Smooth muscle cell (in vitro differentiated cells): ENCODE measurements around the gene ERBB4. TPM values are rescaled to one million over a fixed set of nuclear protein-coding genes. Genes with fewer than 3 reads are reported as not detected.

ENCODE experiments used
- DNase-seq: peaks from one replicate; lab custom pipeline; 2025; ENCODE audit not compliant: unreplicated experiment; lab: John Stamatoyannopoulos, UW
- H2AFZ ChIP-seq: fragments of 200-600 bp; sonication (generic); 2 replicates; pipeline ENCODE4 v1.6.0; 2016; ENCODE audit warnings: antibody characterized with exemption, low read depth, mild to moderate bottlenecking
- H3F3A ChIP-seq: fragments of 200-600 bp; sonication (generic); 2 replicates; pipeline ENCODE4 v1.6.0; 2017; ENCODE audit warnings: antibody characterized with exemption, low read depth
- H3K27ac ChIP-seq: fragments of 200-600 bp; sonication (generic); 2 replicates; pipeline ENCODE4 v1.5.1; 2016; ENCODE audit warnings: low read depth, mild to moderate bottlenecking
- H3K27me3 ChIP-seq: fragments of 200-600 bp; sonication (generic); 2 replicates; pipeline ENCODE4 v1.6.1; 2016; ENCODE audit warnings: low read depth, mild to moderate bottlenecking
- H3K36me3 ChIP-seq: fragments of 200-600 bp; sonication (generic); 2 replicates; pipeline ENCODE4 v1.5.1; 2016; ENCODE audit warnings: low read depth
- H3K4me1 ChIP-seq: fragments of 200-600 bp; sonication (generic); 2 replicates; pipeline ENCODE4 v1.5.1; 2016; ENCODE audit warnings: low read depth
- H3K4me2 ChIP-seq: fragments of 200-600 bp; sonication (generic); 2 replicates; pipeline ENCODE4 v1.6.0; 2016; ENCODE audit warnings: mild to moderate bottlenecking
- H3K4me3 ChIP-seq: fragments of 200-600 bp; sonication (generic); 2 replicates; pipeline ENCODE4 v1.5.1; 2016; ENCODE audit warnings: mild to moderate bottlenecking
- H3K79me2 ChIP-seq: fragments of 200-600 bp; sonication (generic); 2 replicates; pipeline ENCODE4 v1.6.0; 2016; ENCODE audit warnings: low read depth, mild to moderate bottlenecking
- H3K9ac ChIP-seq: fragments of 200-600 bp; sonication (generic); 2 replicates; pipeline ENCODE4 v1.6.0; 2016; ENCODE audit warnings: low read depth
- H3K9me3 ChIP-seq: fragments of 200-600 bp; sonication (generic); replicated peaks from 2 replicates; pipeline ENCODE4 v1.5.1; 2016; ENCODE audit warnings: low read depth
- H4K20me1 ChIP-seq: fragments of 200-600 bp; sonication (generic); 2 replicates; pipeline ENCODE4 v1.6.0; 2016; ENCODE audit warnings: low read depth
- CTCF ChIP-seq: fragments of 200-600 bp; sonication (generic); IDR thresholded peaks from 2 replicates; pipeline ENCODE4 v1.5.1; 2017; ENCODE audit warnings: borderline replicate concordance, mild to moderate bottlenecking, antibody characterized with exemption; ENCODE audit not compliant: insufficient read depth, poor library complexity, severe bottlenecking
- WGBS: methylation state at CpG from one replicate; pipeline ENCODE4 v1.1.7; 2016; ENCODE audit warnings: low lambda C conversion rate; 5-methylcytosine and 5-hydroxymethylcytosine counted together
- polyA plus RNA-seq: library from polyadenylated mRNA; unstranded; fragments of >200 nt; fragmentation: Nextera tagmentation; extraction: Ambion mirVana; gene quantifications from 2 replicates; pipeline ENCODE4 v1.2.1, GENCODE V29; 2016
- total RNA-seq: library from RNA; depleted of rRNA; stranded (reverse); fragments of >200 nt; gene quantifications from 2 replicates; pipeline ENCODE4 v1.2.3, GENCODE V29; 2014

The ERBB4 gene
- total and polyA plus RNA-seq, 2 experiments from 2014 or later: 0.67 TPM; not detected in 1

- H3K79me2 ChIP-seq: no peaks in the 10 kb centered on the region
- no peaks in the 10 kb centered on the region for H3K9me3 ChIP-seq
- H3K27me3 ChIP-seq: no peaks in the 10 kb centered on the region
- no peak for DNase-seq
- H3K9ac ChIP-seq: no peak overlapping the region
- H2AFZ ChIP-seq: no peak overlapping the region
- H4K20me1 ChIP-seq: no peaks in the 10 kb centered on the region
- WGBS: 64% methylated on average over 1 of the region's 1 CpG
- H3K36me3 ChIP-seq: no peaks in the 10 kb centered on the region
- TF ChIP-seq CTCF: no peak
- H3K4me2 ChIP-seq: no peak overlapping the region
- H3K27ac ChIP-seq: no peak overlapping the region
- H3K4me1 ChIP-seq: no peaks in the 10 kb centered on the region
- no peak overlapping the region for H3K4me3 ChIP-seq
- H3F3A ChIP-seq: no peaks in the 10 kb centered on the region
These were observed 325.4 kb downstream of the ERBB4 start for GRCh38 chr2:212213191-212213590.

GRCh38 chr2:212208467-212208866, 330.1 kb downstream of the ERBB4 start:
- no peak for DNase-seq
- no peaks in the 10 kb centered on the region for H3K27me3 ChIP-seq
- H3K36me3 ChIP-seq: no peaks in the 10 kb centered on the region
- H2AFZ ChIP-seq: no peak overlapping the region
- H3K9me3 ChIP-seq: no peaks in the 10 kb centered on the region
- no peak overlapping the region for H3K27ac ChIP-seq
- TF ChIP-seq CTCF: no peak
- H3F3A ChIP-seq: no peaks in the 10 kb centered on the region
- H4K20me1 ChIP-seq: no peaks in the 10 kb centered on the region
- 72% methylated on average over 1 of the region's 1 CpG for WGBS
- H3K4me3 ChIP-seq: no peak overlapping the region
- H3K9ac ChIP-seq: no peak overlapping the region
- H3K4me2 ChIP-seq: no peak overlapping the region
- H3K79me2 ChIP-seq: no peaks in the 10 kb centered on the region
- H3K4me1 ChIP-seq: no peaks in the 10 kb centered on the region

DNA sequence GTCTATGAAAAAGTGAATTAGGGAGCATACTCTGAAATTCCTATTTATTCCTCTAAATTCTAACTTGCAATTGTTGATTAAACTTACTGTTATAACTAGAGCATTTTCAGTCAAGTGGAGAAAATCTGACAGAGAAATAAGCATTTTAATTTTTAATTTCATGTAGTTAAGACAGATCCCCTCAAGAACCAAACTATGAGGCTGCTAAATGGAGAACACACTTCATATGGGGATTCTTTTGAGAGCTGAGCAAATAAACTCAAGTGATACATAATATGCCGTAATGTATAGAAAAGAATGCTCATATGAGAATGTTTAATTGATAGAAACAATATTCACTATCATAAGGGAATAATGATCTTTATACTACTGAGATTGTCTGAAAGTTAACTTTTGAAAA, 340.8 kb downstream of the ERBB4 start:
- Histone ChIP-seq H3F3A (no peaks in the 10 kb centered on the region), H3K9me3 (no peaks in the 10 kb centered on the region), H3K4me2 (no peak overlapping the region), H3K27me3 (no peaks in the 10 kb centered on the region), H3K9ac (no peak overlapping the region), H3K4me3 (no peak overlapping the region), H3K36me3 (no peaks in the 10 kb centered on the region), H3K27ac (no peak overlapping the region), H2AFZ (no peak overlapping the region), H3K4me1 (no peaks in the 10 kb centered on the region), H3K79me2 (no peaks in the 10 kb centered on the region), H4K20me1 (no peaks in the 10 kb centered on the region)
- TF ChIP-seq CTCF: no peak
- WGBS: 100% methylated on average over 1 of the region's 1 CpG
- DNase-seq: no peak

DNA sequence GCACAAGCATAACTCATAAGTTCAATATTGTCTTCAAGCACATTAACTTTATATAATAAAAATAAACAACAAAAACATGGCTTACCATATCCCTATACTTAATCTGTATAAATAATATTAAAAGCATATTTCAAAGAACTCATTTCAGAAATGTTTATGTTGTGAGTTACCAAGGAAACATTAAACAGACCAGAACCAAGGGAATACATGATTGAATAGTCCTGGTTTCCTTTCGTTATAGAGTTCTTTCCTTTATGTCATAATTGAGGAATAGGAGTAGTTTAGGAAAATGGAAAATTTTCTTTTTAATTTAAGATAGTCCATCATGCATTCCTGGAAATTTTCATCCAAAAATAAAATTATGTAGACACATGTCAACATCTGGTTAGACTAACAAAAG, 343.0 kb downstream of the ERBB4 start:
- Histone ChIP-seq H3K4me3 (no peak overlapping the region), H4K20me1 (no peaks in the 10 kb centered on the region), H3K36me3 (no peaks in the 10 kb centered on the region), H3K27me3 (no peaks in the 10 kb centered on the region), H3K27ac (no peak overlapping the region), H3K79me2 (no peaks in the 10 kb centered on the region), H3K4me2 (no peak overlapping the region), H3K9ac (no peak overlapping the region), H3K9me3 (no peaks in the 10 kb centered on the region), H2AFZ (no peak overlapping the region), H3F3A (no peaks in the 10 kb centered on the region), H3K4me1 (no peaks in the 10 kb centered on the region)
- no peak for DNase-seq
- 86% methylated on average over 1 of the region's 1 CpG for WGBS
- TF ChIP-seq CTCF: no peak
